HepG2 (cell line): Measurements from ENCODE around the gene CAST. TPM values are rescaled to one million over a fixed set of nuclear protein-coding genes. Genes with fewer than 3 reads are reported as not detected.

Experiments
- ATAC-seq: fragments of 200-7000 bp; cut with Tn5 transposase; 3 replicates; pipeline ENCODE4 v1.9.1; 2020; ENCODE audit warnings: mild to moderate bottlenecking, moderate library complexity
- BruUV-seq: library from RNA; stranded (reverse); fragments of 400-500 nt; replicated peaks from 2 replicates; lab custom pipeline; 2021; lab: Mats Ljungman, UMichigan
- CTCF ChIA-PET: fragments of 300-600 bp; formaldehyde crosslinking; extraction: SDS; loops from one replicate; lab custom pipeline; 2021; ENCODE audit warnings: low total read pairs, inconsistent platforms, low intra/inter-chr PET ratio; lab: Yijun Ruan, JAX
- POLR2A ChIA-PET: fragments of 350-600 bp; sonication (Branson Sonifier 250); formaldehyde crosslinking; loops from one replicate; lab custom pipeline; 2020; ENCODE audit warnings: antibody characterized with exemption, inconsistent platforms; lab: Yijun Ruan, JAX
- DNase-seq: peaks from one replicate; pipeline ENCODE4 v3.0.0-alpha.2; 2015; ENCODE audit warnings: low spot score
- FAIRE-seq: peaks from 3 replicates; lab custom pipeline; 2011; peaks lifted over from hg19 to GRCh38; lab: Jason Lieb, UNC
- H2AFZ ChIP-seq: one replicate; pipeline ENCODE4 v1.6.1; 2011; ENCODE audit warnings: low read length, inconsistent platforms
- H3K27ac ChIP-seq: fragments of 300-600 bp; 3 replicates; pipeline ENCODE4 v1.8.0; 2011; ENCODE audit warnings: mixed run types, mild to moderate bottlenecking, mixed read lengths, low read length, inconsistent platforms; ENCODE audit not compliant: insufficient read depth; ENCODE audit errors: extremely low read length
- H3K27me3 ChIP-seq, 2 experiments: fragments of 200-600 bp in 1 of 2; 2 replicates in 1 of 2; 3 replicates in 1 of 2; pipeline versions ENCODE4 v1.6.0 to v1.8.0; 2011; ENCODE audit warnings: low read length in 2 of 2, mild to moderate bottlenecking in 2 of 2, moderate library complexity in 2 of 2, inconsistent platforms in 1 of 2; ENCODE audit not compliant: insufficient read depth in 2 of 2, control insufficient read depth in 1 of 2
- H3K36me3 ChIP-seq, 2 experiments: fragments of 200-600 bp in 1 of 2; replicated peaks in 1 of 2; 2 replicates in 1 of 2; 3 replicates in 1 of 2; pipeline versions ENCODE4 v1.5.1 to v1.8.0; 2011; ENCODE audit warnings: low read length in 2 of 2, inconsistent platforms in 1 of 2; ENCODE audit not compliant: insufficient read depth in 2 of 2, control insufficient read depth in 1 of 2
- H3K4me1 ChIP-seq: 2 replicates; pipeline ENCODE4 v1.5.1; 2012; ENCODE audit warnings: low read length, inconsistent platforms; ENCODE audit not compliant: insufficient read depth
- H3K4me2 ChIP-seq: 2 replicates; pipeline ENCODE4 v1.6.0; 2011; ENCODE audit warnings: low read depth, low read length, inconsistent platforms
- H3K4me3 ChIP-seq, 3 experiments: fragments of 200-600 bp in 1 of 3; sonication (generic), shearing (Covaris generic) in 1 of 3; replicated peaks in 1 of 3; 2 replicates each; pipeline ENCODE4 v1.5.1; 2011 to 2016; ENCODE audit warnings: low read length in 3 of 3, inconsistent platforms in 2 of 3, low read depth in 2 of 3, mild to moderate bottlenecking in 2 of 3, control low read depth in 1 of 3, mixed read lengths in 1 of 3; ENCODE audit not compliant: insufficient read depth in 1 of 3
- H3K79me2 ChIP-seq: one replicate; pipeline ENCODE4 v1.6.1; 2011; ENCODE audit warnings: low read length, inconsistent platforms; ENCODE audit not compliant: insufficient read depth
- H3K9ac ChIP-seq: 2 replicates; pipeline ENCODE4 v1.6.0; 2011; ENCODE audit warnings: mild to moderate bottlenecking, low read depth, low read length, inconsistent platforms; ENCODE audit not compliant: insufficient read depth
- H3K9me3 ChIP-seq: 2 replicates; pipeline ENCODE4 v1.5.1; 2012; ENCODE audit warnings: mild to moderate bottlenecking, low read length
- H4K20me1 ChIP-seq: 2 replicates; pipeline ENCODE4 v1.6.0; 2011; ENCODE audit warnings: inconsistent platforms, mild to moderate bottlenecking, low read length, moderate library complexity; ENCODE audit not compliant: insufficient read depth
- CCDC6 ChIP-seq: sonication (generic); formaldehyde crosslinking; IDR thresholded peaks from 2 replicates; pipeline ENCODE4 v1.8.1; 2022; ENCODE audit warnings: mild to moderate bottlenecking, missing genetic modification reagents, moderate library complexity
- HOXA5 ChIP-seq: sonication (generic); formaldehyde crosslinking; IDR thresholded peaks from 2 replicates; pipeline ENCODE4 v1.4.0; 2020; ENCODE audit warnings: missing genetic modification reagents
- IKZF5 ChIP-seq: IDR thresholded peaks from 2 replicates; pipeline ENCODE4 v1.6.1; 2018; ENCODE audit warnings: missing genetic modification reagents, mild to moderate bottlenecking, missing compliant biosample characterization
- PAXIP1 ChIP-seq: sonication (generic); formaldehyde crosslinking; conservative IDR thresholded peaks from 2 replicates; pipeline ENCODE4 v1.4.0; 2020; ENCODE audit warnings: mild to moderate bottlenecking, missing genetic modification reagents, moderate library complexity
- SMARCE1 ChIP-seq: fragments of 450-650 bp; IDR thresholded peaks from 2 replicates; pipeline ENCODE4 v1.6.1; 2017; ENCODE audit warnings: borderline replicate concordance
- SP5 ChIP-seq: IDR thresholded peaks from 2 replicates; pipeline ENCODE4 v1.6.1; 2016; ENCODE audit warnings: low read depth, borderline replicate concordance
- TAF15 ChIP-seq: fragments of 200-400 bp; formaldehyde crosslinking; IDR thresholded peaks from one replicate; pipeline ENCODE4 v1.6.1; 2018; ENCODE audit warnings: mild to moderate bottlenecking, low read depth, low read length; ENCODE audit not compliant: poor library complexity, severe bottlenecking
- TFAP4 ChIP-seq: sonication (generic); IDR thresholded peaks from 2 replicates; pipeline ENCODE4 v1.6.1; 2016; ENCODE audit warnings: low read depth, borderline replicate concordance
- ZNF138 ChIP-seq: sonication (generic); formaldehyde crosslinking; IDR thresholded peaks from 2 replicates; pipeline ENCODE4 v1.5.0; 2020; ENCODE audit warnings: mild to moderate bottlenecking, low read depth, missing genetic modification reagents
- ZNF768 ChIP-seq: sonication (generic); formaldehyde crosslinking; IDR thresholded peaks from 2 replicates; pipeline ENCODE4 v1.4.0; 2020; ENCODE audit warnings: missing genetic modification reagents
- ZNF782 ChIP-seq: sonication (generic); formaldehyde crosslinking; IDR thresholded peaks from 2 replicates; pipeline ENCODE4 v1.4.0; 2020; ENCODE audit warnings: missing genetic modification reagents, mild to moderate bottlenecking, borderline replicate concordance
- WGBS: methylation state at CpG from one replicate; pipeline ENCODE4 v1.1.6; 2017; ENCODE audit warnings: low lambda C conversion rate; 5-methylcytosine and 5-hydroxymethylcytosine counted together
- in situ Hi-C: cut with HindIII; loops from 2 replicates; pipeline ENCODE4 v1.10.0; 2017; ENCODE audit warnings: low pct_unique_long_range_greater_than_20kb; ENCODE audit not compliant: extremely low pct_ligation_motif_present
- intact Hi-C: fragments of 100-400 bp; cut with micrococcal nuclease; formaldehyde crosslinking; loops from one replicate; pipeline ENCODE4 v1.10.0; 2022; ENCODE audit not compliant: unreplicated experiment
- polyA plus RNA-seq, 8 experiments: library from polyadenylated mRNA; depleted of rRNA in 3 of 8; stranded (reverse) in 7 of 8; unstranded in 1 of 8; fragments of >200 nt; fragmentation: Illumina TruSeq in 4 of 8; extraction: Trizol in 4 of 8; gene quantifications; 2 replicates each; pipeline versions ENCODE4 v1.2.1 to v1.2.3, GENCODE V29; 2011 to 2016; ENCODE audit warnings: low read depth in 4 of 8, missing spikeins in 1 of 8, mixed read lengths in 1 of 8; ENCODE audit not compliant: insufficient read depth in 1 of 8
- total RNA-seq, 5 experiments: library from RNA; depleted of rRNA; stranded (reverse); fragments of >200 nt; fragmentation: Illumina TruSeq; extraction: Trizol; gene quantifications; 2 replicates each; pipeline ENCODE4 v1.2.3, GENCODE V29; 2016; ENCODE audit warnings: low read depth in 1 of 5

Gene CAST
- total and polyA plus RNA-seq, 2 of the 13 experiments (the other 11 are each of a cell fraction or from before 2014, with no cell fraction given): 42.1 to 67.6 TPM

GRCh38 chr5:96625365-96625764 is 36.8 kb upstream of the CAST start:
- no peaks in the 10 kb centered on the region for H3K27me3 ChIP-seq
- H4K20me1 ChIP-seq: no peaks in the 10 kb centered on the region
- H3K4me2 ChIP-seq: no peak overlapping the region
- H3K79me2 ChIP-seq: no peaks in the 10 kb centered on the region
- BruUV-seq: no TSS peak
- no peaks in the 10 kb centered on the region for H3K36me3 ChIP-seq
- POLR2A ChIA-PET: no interaction called here
- no peak overlapping the region for H3K9ac ChIP-seq
- CTCF ChIA-PET: no interaction called here
- H2AFZ ChIP-seq: no peak overlapping the region
- ATAC-seq (no peak), FAIRE-seq (no peak), DNase-seq (no peak)
- in situ Hi-C loops: no loop called here
- intact Hi-C loops: no loop called here
- H3K4me1 ChIP-seq: peaks cover 23% of the 10 kb centered on the region
- H3K4me3 ChIP-seq: no peak overlapping the region
- H3K27ac ChIP-seq: no peak overlapping the region
- no peaks in the 10 kb centered on the region for H3K9me3 ChIP-seq
- 54% methylated on average over 2 of the region's 2 CpGs for WGBS
- TF ChIP-seq HOXA5 (CRISPR knock-in tag) (no peak), CCDC6 (CRISPR knock-in tag) (no peak), PAXIP1 (CRISPR knock-in tag) (no peak), SMARCE1 (no peak), TAF15 (no peak), TFAP4 (no peak), ZNF768 (CRISPR knock-in tag) (no peak), ZNF138 (no peak), ZNF782 (no peak), SP5 (CRISPR knock-in tag) (no peak), IKZF5 (CRISPR knock-in tag) (no peak)
